WTC11 (cell line): ENCODE results near the gene CEACAM16.

Experiments used
- CREM ChIP-seq: sonication (generic); formaldehyde crosslinking; IDR thresholded peaks from 2 replicates; pipeline ENCODE4 v1.8.1; 2022; ENCODE audit warnings: mild to moderate bottlenecking, missing genetic modification reagents, moderate library complexity
- GABPB1 ChIP-seq: sonication (generic); formaldehyde crosslinking; IDR thresholded peaks from 2 replicates; pipeline ENCODE4 v1.8.1; 2023; ENCODE audit warnings: mild to moderate bottlenecking, missing genetic modification reagents
- JUN ChIP-seq: sonication (generic); formaldehyde crosslinking; IDR thresholded peaks from 2 replicates; pipeline ENCODE4 v1.8.0; 2023; ENCODE audit warnings: mild to moderate bottlenecking, missing genetic modification reagents
- MYBL2 ChIP-seq: sonication (generic); formaldehyde crosslinking; IDR thresholded peaks from 2 replicates; pipeline ENCODE4 v1.8.1; 2023; ENCODE audit warnings: mild to moderate bottlenecking, moderate library complexity, missing genetic modification reagents
- RELA ChIP-seq: sonication (generic); formaldehyde crosslinking; IDR thresholded peaks from 2 replicates; pipeline ENCODE4 v1.8.1; 2022; ENCODE audit warnings: missing genetic modification reagents, mild to moderate bottlenecking, borderline replicate concordance
- TP53 ChIP-seq: sonication (generic); formaldehyde crosslinking; IDR thresholded peaks from 2 replicates; pipeline ENCODE4 v1.8.1; 2023; ENCODE audit warnings: mild to moderate bottlenecking, missing genetic modification reagents
- ZNF416 ChIP-seq: fragments of 250-450 bp; sonication (Bioruptor Pico); IDR thresholded peaks from 2 replicates; pipeline ENCODE4 v1.9.0; 2021; ENCODE audit warnings: mild to moderate bottlenecking, inconsistent platforms
- TF ChIP-seq, protein P1 (sequence below): fragments of 200-600 bp; IDR thresholded peaks from 2 replicates; pipeline ENCODE4 v1.8.0; 2022; ENCODE audit warnings: antibody characterized with exemption
- TF ChIP-seq, protein P2 (sequence below): sonication (generic); formaldehyde crosslinking; conservative IDR thresholded peaks from 2 replicates; pipeline ENCODE4 v1.8.1; 2022; ENCODE audit warnings: mild to moderate bottlenecking, missing genetic modification reagents
- TF ChIP-seq, protein P3 (sequence below): sonication (generic); formaldehyde crosslinking; IDR thresholded peaks from 2 replicates; pipeline ENCODE4 v1.8.0; 2022; ENCODE audit warnings: mild to moderate bottlenecking, missing genetic modification reagents
- TF ChIP-seq, protein P4 (sequence below): sonication (generic); formaldehyde crosslinking; IDR thresholded peaks from 2 replicates; pipeline ENCODE4 v1.8.0; 2022; ENCODE audit warnings: mild to moderate bottlenecking, missing genetic modification reagents
- TF ChIP-seq, protein P5 (sequence below): sonication (generic); formaldehyde crosslinking; IDR thresholded peaks from 2 replicates; pipeline ENCODE4 v1.8.1; 2023; ENCODE audit warnings: mild to moderate bottlenecking, missing genetic modification reagents, moderate library complexity
- TF ChIP-seq, protein P6 (sequence below): fragments of 250-450 bp; sonication (Bioruptor Pico); IDR thresholded peaks from 2 replicates; pipeline ENCODE4 v1.9.0; 2021; ENCODE audit warnings: mild to moderate bottlenecking

DNA sequence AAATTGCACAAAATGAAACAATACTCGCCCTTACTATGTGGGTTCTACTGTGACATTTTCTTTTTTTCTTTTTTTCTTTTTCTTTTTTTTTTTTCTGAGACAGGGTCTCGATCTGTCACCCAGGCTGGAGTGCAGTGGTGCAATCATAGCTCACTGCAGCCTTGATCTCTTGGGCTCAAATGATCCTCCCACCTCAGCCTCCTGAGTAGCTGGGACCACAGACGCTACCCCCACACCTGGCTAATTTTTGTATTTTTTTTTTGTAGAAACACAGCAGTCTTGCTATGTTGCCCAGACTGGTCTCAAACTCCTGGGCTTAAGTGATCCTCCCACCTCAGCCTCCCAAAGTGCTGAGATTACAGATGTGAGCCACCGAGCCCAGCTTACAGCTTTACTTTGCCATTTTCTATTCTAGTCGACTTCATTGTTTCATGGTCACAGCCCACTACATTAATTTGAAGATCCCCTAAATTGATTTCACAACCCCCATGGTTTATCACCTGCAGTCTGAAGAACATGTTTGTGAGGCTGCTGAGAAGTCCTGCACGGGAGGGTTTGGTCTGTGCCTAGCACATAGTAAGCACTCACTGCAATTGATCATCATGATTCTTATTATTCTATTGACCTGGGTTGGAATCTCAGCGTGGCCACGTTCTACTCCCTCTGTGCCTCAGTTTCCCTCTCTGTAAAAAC lies 53.3 kb downstream of the CEACAM16 start:
- TF ChIP-seq, protein P1, sequence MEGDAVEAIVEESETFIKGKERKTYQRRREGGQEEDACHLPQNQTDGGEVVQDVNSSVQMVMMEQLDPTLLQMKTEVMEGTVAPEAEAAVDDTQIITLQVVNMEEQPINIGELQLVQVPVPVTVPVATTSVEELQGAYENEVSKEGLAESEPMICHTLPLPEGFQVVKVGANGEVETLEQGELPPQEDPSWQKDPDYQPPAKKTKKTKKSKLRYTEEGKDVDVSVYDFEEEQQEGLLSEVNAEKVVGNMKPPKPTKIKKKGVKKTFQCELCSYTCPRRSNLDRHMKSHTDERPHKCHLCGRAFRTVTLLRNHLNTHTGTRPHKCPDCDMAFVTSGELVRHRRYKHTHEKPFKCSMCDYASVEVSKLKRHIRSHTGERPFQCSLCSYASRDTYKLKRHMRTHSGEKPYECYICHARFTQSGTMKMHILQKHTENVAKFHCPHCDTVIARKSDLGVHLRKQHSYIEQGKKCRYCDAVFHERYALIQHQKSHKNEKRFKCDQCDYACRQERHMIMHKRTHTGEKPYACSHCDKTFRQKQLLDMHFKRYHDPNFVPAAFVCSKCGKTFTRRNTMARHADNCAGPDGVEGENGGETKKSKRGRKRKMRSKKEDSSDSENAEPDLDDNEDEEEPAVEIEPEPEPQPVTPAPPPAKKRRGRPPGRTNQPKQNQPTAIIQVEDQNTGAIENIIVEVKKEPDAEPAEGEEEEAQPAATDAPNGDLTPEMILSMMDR = no peak
- TF ChIP-seq MYBL2 (CRISPR knock-in tag) (no peak), RELA (CRISPR knock-in tag) (no peak), JUN (CRISPR knock-in tag) (no peak), GABPB1 (CRISPR knock-in tag) (no peak), TP53 (CRISPR knock-in tag) (no peak), ZNF416 (no peak), CREM (CRISPR knock-in tag) (no peak)
- TF ChIP-seq, protein P2, sequence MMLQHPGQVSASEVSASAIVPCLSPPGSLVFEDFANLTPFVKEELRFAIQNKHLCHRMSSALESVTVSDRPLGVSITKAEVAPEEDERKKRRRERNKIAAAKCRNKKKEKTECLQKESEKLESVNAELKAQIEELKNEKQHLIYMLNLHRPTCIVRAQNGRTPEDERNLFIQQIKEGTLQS (CRISPR knock-in tag) = no peak
- TF ChIP-seq, protein P3, sequence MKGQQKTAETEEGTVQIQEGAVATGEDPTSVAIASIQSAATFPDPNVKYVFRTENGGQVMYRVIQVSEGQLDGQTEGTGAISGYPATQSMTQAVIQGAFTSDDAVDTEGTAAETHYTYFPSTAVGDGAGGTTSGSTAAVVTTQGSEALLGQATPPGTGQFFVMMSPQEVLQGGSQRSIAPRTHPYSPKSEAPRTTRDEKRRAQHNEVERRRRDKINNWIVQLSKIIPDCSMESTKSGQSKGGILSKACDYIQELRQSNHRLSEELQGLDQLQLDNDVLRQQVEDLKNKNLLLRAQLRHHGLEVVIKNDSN (CRISPR knock-in tag) = no peak
- TF ChIP-seq, protein P4, sequence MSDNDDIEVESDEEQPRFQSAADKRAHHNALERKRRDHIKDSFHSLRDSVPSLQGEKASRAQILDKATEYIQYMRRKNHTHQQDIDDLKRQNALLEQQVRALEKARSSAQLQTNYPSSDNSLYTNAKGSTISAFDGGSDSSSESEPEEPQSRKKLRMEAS (CRISPR knock-in tag) = no peak
- TF ChIP-seq, protein P5, sequence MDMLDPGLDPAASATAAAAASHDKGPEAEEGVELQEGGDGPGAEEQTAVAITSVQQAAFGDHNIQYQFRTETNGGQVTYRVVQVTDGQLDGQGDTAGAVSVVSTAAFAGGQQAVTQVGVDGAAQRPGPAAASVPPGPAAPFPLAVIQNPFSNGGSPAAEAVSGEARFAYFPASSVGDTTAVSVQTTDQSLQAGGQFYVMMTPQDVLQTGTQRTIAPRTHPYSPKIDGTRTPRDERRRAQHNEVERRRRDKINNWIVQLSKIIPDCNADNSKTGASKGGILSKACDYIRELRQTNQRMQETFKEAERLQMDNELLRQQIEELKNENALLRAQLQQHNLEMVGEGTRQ (CRISPR knock-in tag) = no peak
- TF ChIP-seq, protein P6, sequence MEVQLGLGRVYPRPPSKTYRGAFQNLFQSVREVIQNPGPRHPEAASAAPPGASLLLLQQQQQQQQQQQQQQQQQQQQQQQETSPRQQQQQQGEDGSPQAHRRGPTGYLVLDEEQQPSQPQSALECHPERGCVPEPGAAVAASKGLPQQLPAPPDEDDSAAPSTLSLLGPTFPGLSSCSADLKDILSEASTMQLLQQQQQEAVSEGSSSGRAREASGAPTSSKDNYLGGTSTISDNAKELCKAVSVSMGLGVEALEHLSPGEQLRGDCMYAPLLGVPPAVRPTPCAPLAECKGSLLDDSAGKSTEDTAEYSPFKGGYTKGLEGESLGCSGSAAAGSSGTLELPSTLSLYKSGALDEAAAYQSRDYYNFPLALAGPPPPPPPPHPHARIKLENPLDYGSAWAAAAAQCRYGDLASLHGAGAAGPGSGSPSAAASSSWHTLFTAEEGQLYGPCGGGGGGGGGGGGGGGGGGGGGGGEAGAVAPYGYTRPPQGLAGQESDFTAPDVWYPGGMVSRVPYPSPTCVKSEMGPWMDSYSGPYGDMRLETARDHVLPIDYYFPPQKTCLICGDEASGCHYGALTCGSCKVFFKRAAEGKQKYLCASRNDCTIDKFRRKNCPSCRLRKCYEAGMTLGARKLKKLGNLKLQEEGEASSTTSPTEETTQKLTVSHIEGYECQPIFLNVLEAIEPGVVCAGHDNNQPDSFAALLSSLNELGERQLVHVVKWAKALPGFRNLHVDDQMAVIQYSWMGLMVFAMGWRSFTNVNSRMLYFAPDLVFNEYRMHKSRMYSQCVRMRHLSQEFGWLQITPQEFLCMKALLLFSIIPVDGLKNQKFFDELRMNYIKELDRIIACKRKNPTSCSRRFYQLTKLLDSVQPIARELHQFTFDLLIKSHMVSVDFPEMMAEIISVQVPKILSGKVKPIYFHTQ (CRISPR knock-in tag) = no peak
